Activated effector memory CD4-positive, alpha-beta T cell treated with anti-CD3 and anti-CD28 coated beads, Interleukin-2, amount 50 U/mL, for 16 hours (primary cell): Measurements from ENCODE around the gene GSTK1.
A peak's percentile ranks its signal among the peaks of the same experiment; 100 is the strongest.
"Not testable (repeated sequence)": the region's sequence is repeated elsewhere in the genome, so short reads cannot be mapped to it uniquely, and the experiment has no call there.

Experiments used
- DNase-seq: peaks from one replicate; pipeline ENCODE4 v3.0.0-alpha.2; 2020

GSTK1 gene

DNA sequence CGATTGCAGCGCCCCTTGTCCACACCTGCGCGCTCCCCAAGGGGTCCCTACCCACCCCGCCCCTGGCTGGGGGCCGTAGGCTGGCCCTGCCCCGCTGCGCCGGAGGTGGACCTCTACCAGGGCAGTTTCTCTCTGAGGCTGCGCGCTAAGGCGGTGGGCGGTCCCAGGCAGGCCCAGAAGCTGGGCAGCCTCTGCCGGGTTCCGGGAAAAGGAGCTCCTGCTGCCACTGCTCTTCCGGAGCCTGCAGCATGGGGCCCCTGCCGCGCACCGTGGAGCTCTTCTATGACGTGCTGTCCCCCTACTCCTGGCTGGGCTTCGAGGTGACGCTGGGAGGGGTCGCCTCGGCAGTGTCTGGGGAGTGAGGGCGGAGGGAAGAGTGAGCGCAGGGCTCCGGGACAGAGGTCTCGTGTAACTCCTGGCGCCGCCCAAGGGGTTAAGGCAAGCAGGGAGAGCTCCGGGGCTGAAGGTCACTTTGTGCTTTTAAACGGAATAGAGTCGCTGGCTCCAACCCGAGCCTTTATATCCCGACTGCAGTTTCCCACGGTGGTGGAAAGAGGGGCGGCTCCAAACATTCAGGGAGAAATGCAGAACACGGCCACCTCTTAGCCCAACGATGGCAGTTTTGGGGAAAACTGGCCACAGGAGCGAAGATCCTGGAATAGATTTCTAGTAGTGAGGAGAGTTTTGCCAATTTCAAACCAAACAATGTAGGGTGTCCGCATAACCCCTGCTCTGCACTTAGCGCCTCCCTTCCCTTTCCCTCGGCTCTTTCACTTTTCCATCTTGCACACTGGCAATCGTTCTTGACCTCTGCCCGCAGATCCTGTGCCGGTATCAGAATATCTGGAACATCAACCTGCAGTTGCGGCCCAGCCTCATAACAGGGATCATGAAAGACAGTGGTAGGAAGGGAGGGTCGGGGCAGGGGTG is at the start of gene GSTK1:
GSTK1 (plus strand) TSS at position 176 of the 930 bp plus-strand sequence; CDS start at position 249, 73 bp downstream.
- peak; percentile 94 for DNase-seq

DNA sequence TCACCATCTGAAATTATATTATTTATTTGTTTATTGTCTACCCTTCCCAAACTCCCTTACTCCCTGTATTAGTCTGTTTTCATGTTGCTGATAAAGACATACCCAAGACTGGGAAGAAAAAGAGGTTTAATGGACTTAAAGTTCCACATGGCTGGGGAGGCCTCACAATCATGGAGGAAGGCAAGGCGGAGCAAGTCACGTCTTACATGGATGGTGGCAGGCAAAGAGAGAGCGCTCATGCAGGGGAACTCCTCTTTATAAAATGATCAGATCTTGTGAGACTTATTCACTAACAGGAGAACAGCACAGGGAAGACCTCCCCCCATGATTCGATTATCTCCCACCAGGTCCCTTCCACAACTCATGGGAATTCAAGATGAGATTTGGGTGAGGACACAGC is 49.8 kb upstream of the GSTK1 start:
- not testable (repeated sequence) for DNase-seq

DNA sequence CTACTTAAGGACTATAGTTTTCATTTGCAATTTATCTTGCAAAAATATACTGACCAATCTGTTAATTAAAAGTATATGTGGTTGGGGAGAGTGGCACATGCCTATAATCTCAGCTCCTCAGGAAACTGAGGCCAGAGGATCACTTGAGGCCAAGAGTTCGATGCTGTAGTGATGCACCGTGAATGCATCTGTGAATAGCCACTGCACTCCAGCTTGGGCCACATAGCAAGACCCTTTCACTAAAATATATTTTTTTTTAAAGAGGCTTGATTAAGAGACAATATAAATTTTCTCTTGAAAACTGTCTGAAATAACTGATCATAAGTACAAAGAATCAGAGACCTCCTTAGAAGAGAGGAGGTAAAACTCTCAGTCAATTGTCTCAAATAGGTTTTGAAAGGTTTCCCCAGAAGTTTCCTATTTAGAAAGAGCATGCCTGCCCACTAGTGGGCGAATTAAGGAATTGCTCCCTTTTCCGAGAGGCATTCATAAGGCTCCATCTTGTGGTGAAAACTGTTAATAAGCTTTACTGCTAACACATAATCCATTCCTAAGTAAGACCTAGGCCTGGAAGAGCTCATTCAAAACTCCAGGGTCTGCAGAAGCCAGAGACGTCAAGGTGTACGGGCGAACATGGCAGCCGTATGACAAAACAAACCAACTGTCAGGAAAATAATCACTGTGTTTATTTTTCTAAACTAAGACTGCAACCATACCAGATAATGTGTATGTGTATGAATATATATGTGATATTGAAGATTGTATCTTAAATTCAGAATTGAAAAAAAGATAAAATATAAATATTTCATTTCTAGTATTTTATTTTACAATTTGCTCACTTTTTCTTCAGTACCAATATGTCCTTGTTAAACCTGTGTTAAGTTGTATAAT is 48.2 kb upstream of the GSTK1 start:
- peak; percentile 78 for DNase-seq

DNA sequence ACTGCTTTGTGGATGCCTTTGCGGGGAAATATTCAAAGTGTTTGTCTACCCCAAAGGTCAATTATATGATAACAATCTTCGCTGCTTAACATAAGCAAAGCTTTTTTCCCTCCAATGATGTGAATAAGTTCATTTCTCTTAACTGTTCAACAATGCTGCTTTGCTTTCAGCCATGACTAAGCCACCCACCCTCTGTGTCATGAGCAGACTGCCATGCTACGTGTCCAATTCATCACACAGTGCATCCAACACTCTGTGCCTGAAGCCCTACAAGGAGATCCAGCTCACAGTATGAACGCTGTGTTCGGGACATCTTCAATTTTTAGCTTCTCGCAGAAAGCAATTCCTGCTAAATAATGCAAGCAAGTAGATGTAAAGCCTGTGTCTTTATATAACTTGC is 47.1 kb upstream of the GSTK1 start:
- DNase-seq = no peak

DNA sequence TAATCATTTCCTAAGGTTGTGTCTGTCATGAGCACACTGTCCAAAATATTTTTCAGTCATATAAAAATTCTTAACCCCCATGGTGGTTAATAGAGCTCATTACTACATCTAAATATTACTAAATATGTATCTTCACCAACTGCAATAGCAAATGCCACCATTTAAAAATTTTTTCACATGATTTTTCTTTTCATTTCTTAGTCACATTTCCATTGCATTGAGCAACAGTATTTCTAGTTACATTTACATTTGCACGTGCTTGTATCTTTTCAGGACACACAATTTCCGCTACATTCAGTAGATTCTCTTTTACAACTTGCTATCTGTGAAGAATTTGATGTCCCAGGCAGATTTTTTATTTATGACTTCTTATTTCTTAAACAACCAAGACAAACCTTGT is 46.6 kb upstream of the GSTK1 start:
- no peak for DNase-seq

DNA sequence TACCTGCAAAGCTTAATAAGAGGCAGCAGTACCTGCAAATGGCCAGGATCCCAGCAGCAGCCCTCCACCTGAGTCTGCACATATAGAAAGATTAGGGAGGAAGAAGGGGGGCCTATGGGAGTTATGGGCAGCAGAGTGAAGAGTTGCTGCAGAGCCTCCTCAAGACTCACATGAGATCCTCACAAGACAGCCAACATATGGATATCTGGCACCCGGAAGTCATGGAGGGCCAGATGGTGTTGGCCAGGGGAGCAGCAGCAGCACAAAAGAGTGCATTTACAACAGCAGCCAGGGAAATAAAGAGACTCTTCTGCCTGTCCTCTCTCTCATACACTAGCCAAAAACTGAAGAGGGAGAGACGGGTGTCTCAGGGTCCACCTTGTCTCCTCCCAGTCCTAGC is 45.4 kb upstream of the GSTK1 start:
- DNase-seq = no peak

DNA sequence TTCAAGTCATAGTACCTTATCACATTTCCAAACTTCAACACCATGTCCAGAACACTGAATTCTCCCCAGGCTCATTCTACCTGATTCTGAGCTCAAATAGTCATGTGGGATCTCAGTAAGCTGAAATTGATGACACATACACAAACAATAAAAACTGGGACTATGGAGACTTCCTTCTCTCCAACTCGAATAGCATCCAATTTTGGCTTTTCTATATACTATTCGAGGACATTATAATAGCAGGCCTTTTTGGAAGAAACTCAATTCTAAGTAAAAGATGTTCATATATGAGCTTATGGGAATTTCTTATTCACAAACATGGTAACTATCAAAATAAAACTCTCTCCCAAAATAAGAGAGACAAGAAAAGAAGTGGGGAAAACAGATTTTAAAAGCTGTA is 42.0 kb upstream of the GSTK1 start:
- DNase-seq = no peak

DNA sequence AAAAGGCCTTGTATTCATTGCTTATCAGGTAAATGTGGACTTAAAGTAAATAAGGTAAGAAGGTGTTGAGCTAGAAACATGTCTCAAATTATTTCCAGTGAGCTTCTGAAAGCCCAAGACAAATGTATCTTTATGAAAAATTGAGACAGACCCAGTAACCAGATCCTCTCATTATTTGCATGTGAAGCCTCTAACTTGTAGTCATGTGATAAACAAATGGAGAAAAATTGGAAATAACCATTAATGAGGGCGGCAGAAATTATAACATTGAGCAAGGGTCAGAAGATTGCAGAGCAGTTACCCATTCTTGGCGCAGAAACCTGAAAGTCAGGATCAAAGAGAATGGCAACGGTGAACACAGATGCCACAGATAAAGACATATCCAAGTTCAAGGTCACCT is 41.5 kb upstream of the GSTK1 start, which contains the start of gene TAS2R40:
TAS2R40 (plus strand) TSS at position 301 of the 400 bp plus-strand sequence; CDS start at position 343, 42 bp downstream.
- DNase-seq = no peak

DNA sequence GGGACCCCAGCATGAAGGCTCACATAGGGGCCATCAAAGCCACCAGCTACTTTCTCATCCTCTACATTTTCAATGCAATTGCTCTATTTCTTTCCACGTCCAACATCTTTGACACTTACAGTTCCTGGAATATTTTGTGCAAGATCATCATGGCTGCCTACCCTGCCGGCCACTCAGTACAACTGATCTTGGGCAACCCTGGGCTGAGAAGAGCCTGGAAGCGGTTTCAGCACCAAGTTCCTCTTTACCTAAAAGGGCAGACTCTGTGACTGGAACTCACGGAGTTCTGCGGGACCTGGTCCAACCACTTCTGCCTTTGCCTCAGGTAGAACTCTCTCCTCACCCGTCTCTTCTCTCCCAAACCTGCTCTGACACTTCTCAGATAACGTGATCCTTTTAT is 40.5 kb upstream of the GSTK1 start:
- no peak for DNase-seq

DNA sequence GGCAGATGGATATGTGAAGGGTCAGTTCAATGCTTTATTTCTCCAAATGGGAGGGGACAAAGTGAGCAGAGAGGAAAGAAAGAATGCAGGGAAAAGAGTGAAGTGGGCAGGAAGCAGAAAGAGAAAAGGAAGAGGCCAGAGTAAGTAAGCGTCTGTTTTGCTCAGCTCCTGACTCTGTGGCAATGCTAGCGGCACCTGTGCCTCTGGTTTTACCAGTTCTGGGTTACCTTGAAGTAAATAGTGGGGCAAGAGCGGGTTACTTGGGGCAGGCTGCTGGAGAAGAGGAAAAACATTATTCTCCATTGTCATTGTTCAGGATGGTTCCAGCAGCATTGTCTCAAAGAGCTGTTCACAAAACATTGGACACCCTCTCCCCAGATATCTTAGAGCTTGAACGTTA is 39.5 kb upstream of the GSTK1 start:
- DNase-seq = no peak

DNA sequence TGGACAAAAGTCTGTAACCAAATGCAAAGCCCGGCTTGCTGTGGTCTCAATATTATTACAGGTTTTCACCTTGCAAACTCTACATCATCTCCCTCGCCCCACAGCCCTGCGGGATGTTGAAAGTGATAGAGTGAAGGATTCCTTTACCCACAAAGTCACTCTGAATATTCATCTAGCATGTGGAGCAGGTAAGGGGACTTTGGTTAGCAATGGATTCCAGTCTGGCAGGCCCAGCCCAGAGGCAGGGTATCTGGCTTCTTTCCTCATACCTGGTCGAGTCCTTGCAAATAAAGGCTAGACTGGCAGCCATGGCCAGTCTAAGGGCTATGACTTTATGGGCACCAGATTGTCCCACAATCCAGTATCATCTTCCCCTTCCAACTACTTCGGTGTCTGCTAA is 38.2 kb upstream of the GSTK1 start:
- no peak for DNase-seq

DNA sequence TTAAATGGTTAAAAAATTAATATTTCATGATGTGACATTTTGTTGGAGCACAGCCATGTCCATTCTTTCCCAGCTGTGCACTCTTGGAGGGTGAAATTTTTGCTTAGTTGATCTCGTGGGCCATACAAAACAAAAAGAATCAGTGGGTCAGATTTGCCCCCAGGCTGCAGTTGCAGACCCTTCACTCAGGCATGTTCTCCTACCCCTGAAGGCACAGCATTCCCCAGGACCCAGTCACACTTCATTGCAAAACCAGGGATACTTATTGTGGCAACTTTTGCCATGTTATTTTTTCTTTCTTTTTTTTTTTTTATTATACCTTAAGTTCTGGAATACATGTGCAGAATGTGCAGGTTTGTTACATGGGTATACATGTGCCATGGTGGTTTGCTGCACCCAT is 35.4 kb upstream of the GSTK1 start:
- DNase-seq = no peak

DNA sequence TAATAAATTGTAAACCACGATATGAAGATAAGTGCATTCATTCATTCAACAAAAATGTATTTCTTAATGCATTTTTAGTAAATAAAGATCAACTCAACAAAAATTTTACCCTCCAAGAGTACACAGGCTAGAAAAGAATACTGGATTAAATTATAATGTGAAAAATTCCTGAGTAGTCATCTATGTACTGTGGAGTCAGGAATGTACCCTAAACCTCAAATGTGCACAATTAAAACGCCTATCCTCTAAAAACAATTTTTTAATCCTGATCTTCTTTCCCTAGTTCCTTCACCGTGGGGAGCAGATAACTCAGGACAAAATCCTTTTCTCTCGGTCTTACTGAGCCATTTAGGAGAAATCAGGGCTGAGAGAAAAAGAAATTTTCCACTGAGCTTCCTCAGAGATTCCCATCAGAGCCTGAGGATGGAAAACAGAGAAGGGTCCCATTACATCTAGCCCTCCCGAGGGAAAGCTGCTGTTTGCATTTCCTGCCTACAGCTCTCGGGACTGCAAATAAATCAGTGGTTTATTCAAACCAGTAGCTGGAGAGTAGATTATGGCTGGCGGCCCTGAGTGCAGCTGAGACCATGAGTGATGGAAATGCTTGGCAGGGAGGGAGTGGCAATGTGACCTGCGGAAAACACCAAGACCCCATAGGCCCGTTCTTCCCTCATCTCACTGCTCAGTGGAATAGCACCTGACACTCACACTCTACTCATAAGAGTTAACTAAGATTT is 34.0 kb upstream of the GSTK1 start:
- DNase-seq = no peak

DNA sequence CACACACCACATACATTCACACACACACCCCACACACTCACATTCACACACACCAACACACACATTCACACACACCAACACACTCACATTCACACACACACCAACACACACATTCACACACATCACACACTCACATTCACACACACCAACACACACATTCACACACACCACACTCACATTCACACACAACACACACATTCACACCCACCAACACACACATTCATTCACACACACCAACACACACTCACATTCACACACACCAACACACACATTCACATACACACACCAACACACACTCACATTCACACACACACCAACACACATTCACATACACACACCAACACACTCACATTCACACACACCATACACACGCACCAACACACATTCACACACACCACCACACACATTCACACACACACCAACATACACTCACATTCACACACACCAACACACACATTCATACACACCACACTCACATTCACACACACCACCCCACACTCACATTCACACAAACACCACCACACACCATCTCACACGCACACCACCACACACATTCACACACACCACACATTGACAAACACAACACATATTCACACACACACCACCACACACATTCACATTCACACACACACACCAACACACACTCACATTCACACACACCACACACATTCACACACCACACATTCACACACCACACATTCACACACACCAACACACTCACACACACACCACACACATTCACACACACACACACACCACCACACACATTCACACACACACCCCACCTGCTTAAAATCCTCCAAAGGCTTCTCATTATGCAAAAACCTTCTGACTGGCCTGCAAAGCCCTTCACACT is 32.4 kb upstream of the GSTK1 start:
- no peak for DNase-seq

DNA sequence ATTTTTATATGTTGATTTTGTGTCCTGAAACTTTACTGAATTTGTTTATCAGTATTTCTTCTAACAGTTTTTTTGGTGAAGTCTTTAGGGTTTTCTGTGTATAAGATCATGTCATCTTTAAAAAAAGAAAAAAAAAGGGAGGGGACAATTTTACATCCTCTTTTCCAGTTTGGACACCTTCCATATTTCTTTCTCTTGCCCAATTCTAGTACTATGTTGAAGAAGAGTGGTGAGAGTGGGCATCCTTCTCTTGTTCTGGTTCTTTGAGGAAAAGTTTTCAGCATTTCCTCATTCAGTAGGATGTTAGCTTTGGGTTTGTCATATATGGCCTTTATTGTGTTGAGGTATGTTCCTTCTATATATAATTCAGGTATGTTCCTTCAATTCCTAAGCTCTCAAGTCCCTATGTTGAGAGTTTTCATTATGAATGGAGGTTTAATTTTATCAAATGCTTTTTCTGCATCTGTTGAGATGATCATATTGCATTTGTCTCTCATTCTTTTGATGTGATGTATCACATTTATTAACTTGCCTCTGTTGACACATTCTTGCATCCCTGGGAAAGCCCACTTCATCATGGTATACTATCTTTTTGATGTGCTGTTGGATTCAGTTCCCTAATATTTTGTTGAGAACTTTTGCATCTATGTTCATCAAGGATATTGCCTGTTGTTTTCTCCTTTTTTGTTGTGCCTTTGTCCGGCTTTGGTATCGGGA is 29.3 kb upstream of the GSTK1 start:
- DNase-seq = no peak

DNA sequence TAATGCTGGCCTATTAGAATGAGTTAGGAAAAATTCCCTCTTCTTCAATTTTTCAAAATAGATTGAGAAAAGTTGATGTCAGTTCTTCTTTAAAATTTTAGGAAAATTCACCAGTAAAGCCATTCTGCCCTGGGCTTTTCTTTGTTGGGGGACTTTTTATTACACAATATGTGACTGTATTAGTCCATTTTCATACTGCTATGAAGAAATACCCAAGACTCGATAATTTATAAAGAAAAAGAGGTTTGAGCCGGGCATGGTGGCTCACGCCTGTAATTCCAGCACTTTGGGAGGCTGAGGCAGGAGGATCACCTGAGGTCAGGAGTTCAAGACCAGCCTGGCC is 28.7 kb upstream of the GSTK1 start:
- no peak for DNase-seq

DNA sequence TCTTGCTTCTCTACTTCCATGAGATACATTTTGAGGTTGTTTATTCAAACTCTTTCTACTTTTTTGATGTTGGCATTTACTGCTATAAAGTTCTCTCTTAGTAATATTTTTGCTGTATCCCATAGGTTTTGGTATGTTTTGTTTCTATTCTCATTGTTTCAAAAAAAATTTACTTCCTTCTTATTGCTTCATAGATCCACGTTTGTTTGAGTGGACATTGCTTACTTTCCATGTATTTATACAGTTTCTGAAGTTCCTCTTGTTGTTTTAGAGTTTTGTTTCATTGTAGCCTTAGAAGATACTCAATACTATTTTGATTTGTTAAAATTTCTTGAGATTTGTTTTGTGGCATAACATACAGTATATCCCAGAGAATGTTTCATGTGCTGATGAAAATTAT is 27.7 kb upstream of the GSTK1 start:
- DNase-seq = no peak

DNA sequence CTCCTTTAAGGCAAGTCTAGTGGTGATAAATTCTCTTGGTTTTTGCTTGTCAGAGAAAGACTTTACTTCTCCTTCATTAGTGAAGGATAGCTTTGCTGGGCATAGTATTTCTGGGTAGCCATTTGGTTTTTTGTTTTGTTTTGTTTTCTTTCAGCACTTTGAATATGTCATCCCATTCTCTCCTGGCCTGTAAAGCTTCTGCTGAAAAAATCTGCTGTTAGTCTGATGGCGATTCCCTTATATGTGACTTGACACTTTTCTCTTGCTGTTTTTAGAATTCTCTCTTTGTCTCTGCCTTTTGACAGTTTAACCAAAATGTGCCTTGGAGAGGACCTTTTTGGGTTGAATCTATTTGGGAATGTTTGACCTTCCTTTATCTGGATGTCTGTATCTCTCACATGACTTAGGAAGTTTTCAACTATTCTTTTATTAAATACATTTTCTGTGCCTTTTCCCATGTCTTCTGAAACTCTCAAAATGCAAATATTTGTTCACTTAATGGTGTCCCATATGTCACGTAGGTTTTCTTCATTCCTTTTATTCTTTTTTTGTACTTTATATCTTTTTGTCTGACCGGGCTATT is 26.7 kb upstream of the GSTK1 start:
- DNase-seq = no peak

DNA sequence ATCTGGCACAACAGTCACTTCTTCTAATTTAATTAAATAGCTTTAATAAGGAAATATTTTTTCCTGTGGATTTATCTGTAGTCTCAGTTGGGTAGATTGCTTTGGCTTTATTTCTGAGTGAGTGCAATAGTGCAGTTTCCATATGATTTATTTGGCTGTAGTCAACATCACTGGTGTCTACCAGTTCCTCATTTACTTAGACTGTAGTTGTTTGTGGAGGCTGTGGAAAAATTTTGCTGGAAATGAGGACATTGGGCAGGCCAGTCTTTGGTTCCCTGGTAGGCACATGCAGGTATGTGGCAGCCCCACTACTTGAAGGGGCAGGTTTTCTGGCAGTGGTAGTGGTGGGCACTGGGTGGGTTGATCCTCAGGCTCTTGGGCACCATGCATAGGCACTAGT is 25.9 kb upstream of the GSTK1 start:
- DNase-seq = no peak

DNA sequence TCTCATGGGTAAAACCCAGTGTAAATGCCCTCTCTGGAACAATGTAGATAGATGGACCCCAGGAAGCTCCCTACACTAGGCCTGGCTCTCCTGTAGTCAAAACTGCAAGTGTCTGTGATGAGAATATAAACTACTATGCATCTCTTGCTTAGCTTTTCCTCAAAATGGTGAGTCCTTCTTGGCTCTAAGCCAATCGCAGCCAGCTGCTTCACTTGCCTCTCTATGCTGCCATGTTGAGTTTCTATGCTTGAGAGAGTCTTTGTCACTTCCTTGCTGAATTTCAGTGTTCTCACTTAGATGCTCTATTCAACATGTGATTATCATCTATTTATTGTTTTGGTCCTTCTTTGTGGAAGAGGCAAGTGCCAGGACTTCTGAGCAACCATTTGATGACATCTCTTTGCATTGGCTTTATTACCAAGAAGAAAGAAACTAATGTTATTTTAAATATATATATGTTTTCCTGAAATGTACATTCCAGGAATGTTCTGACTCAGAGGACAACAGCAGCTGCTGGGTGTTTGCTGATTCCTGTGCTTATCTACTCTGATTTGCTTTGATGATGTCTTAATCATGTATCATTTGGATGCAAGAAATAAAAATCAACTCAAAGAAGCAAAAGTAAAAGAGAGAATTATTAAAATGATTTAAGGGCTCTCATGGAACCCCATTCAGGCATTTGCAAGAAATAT is 24.8 kb upstream of the GSTK1 start:
- no peak for DNase-seq
